M059J (cell line): ENCODE measurements around the gene METTL1. TPM values are rescaled to one million over a fixed set of nuclear protein-coding genes. Genes with fewer than 3 reads are reported as not detected.

Source experiments
- DNase-seq: peaks from one replicate; pipeline ENCODE4 v3.0.0-alpha.2; 2012; ENCODE audit warnings: low read depth
- total RNA-seq: library from RNA; depleted of rRNA; stranded (reverse); fragments of >200 nt; shearing (Covaris generic); gene quantifications from 2 replicates; pipeline ENCODE4 v1.2.3, GENCODE V29; 2014

METTL1 gene
- total RNA-seq, 1 experiment from 2014 or later = 8.4 TPM

DNA sequence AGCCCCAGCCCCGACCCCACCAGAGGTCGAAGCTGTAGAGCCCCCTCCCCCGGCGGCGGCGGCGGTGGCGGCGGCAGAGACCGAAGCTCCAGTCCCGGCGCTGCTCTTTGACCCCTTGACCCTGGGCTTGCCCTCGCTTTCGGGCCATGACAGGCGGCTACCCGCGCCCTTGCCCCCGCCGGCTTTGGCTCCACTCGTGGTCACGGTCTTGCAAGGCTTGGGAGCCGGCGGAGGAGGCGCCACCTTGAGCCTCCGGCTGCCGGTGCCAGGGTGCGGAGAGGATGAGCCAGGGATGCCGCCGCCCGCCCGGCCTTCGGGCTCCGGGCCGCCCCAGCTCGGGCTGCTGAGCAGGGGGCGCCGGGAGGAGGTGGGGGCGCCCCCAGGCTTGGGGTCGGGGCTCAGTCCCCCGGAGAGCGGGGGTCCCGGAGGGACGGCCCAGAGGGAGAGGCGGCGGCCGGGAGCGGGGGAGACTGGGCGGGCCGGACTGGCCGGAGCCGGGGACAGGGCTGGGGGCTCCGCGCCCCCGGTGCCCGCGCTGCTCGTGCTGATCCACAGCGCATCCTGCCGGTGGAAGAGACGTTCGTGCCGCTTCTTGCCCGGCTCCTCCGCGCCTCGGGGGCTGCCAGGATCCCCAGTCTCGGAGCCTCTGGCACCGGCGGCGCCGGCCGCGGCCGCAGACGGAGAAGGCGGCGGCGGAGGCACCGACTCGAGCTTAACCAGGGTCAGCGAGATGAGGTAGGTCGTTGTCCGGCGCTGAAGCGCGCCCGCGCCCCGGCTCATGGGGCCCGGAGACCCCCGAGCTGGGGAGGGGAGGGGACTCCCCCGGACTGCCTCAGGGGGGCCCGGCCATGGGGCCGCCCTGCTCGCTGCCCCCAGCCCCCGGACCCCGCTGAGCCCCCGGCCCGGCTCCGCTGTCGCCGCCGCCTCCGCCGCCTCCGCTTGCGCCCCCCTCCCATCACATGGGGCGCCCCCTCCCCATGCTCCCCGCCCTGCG lies 34.1 kb downstream of the METTL1 start:
- DNase-seq = peak; percentile 40

DNA sequence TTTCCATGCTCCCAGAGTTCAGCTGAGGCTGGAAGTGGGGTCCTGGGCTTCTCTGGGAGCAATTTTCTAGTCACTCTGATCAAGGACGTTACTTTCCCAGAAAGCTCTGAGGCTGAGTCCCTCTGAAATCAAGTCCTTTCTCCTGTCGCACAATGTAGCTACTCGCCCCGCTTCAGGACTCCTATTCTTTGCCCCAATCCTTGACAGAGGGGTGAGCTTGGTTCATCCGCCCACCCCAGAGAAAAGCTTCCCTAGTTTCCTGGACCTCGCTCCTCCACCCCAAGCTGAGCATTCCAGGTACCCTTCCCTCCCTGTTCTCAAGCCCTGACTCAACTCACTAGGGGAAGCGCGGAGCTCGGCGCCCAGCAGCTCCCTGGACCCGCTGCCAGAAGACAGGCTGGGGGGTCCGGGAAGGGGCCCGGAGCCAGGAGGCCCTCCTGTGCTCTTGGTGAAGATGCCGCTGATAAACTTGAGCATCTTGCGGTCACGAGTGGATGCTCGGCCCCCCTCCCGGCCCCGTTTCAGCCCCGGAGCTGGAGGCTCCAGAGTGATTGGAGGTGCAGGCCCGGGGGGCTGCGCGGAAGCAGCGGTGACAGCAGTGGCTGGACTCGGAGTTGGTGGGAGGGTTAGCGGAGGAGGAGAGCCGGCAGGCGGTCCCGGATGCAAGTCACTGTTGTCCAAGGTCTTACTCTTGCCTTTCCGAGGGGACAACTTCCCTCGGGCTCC lies 35.0 kb downstream of the METTL1 start:
- no peak for DNase-seq

DNA sequence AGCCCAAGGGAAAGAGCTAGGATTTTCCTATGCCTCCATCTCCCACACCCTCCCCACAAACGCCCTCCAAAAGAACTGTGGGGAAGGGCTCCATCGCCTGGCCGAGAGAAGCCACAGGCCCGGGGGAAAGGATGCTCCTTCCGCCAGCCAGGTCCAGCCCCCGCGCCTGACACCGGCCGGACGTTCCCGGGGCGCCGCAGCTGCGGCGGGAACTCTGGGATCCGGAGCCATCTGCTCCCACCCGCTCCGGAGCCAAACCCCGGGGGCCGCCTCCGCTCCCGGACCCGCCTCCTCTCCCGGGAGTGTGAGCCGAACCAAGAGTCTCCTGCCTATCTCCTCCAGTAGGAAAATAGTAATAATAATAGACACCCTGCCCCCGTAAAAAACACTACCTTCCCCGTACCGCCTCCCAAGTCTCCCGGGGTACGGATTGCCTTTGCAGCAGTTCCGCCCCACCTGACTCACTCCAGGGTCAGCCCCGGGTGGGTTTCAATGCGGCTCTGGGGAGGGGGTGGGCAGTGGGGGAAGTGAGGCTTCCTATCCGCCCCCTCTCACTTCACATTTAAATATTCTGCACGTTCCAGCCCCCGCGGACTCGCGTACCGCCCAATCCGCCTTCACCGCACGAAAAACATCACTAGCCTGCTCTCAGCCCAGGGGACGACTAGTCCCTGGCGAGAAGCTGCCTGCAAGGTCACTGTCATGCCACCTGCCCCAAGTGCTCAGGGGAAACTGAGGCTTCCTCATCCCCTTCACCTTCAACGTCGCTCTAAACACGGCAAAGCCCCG lies 35.8 kb downstream of the METTL1 start:
- DNase-seq = peak; percentile 51

DNA sequence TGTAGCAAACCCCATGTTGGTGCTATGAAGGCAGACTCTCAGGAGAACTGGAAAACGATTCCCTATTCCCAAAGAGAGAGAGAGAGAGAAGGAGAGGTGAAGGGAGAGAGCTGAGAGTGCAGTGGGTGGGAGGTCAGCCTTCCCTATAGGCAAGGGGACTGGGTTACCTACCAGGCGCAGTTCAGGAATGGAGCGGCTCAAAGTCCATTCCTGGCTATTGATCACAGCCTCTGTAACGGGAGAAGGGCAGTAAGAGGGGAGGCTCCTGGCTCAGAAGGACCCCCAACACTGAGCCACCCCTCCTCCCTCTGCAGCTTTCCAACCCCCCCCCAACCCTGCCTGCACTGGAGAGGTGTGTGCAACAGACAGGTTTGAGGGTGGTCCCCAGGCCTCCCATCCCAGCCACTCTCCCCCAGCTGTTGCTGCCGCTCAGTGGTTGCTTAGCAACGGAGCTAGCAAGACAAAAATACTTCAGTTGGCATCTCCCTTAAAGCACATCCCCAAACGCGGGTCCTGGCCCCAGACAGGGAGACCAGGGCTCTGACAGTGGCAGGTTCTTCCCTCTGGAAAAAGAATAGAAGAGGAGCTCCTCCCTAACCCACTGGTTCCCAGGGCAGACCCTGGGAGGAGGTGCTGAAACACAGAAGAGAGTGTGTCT lies 36.6 kb downstream of the METTL1 start:
- DNase-seq = peak; percentile 39

DNA sequence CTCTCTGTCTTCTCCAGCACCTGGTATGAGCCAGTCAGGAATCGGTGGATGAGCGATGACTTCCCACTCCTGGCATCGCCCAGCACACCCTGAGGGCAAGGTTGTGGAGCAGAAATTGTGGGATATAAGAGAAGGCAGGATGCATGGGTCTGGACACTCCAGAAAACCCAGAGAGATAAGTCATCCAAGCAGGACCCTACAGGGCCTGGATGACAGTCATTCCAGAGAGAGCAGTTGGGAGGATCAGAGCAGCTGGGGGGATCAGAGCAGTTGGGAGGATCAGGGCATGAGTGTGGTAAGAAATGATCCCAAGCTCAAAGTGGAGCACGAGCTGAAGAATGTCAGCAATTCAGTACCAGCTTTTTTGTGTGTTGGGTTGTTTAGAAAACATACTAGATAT lies 37.3 kb downstream of the METTL1 start:
- DNase-seq = peak; percentile 36

DNA sequence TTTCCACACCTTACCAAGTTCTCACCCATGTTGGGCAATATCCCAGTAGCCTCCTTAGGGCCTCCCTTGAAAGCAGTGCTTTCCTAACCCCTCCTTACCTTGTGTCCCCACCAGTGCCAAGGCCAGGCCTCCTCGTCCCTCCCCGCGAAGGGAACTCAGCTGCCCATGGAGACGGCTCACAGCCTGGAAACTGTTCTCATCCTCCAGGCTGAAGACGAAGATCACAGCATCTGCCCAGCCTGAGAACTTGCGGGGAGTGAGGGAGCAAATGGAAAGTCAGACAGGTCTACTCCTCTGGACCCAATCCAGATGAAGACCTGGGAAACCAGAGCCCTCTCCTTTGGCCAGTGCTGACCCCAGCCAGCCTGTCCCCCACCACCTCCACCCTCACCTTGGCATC lies 38.0 kb downstream of the METTL1 start:
- DNase-seq = no peak

DNA sequence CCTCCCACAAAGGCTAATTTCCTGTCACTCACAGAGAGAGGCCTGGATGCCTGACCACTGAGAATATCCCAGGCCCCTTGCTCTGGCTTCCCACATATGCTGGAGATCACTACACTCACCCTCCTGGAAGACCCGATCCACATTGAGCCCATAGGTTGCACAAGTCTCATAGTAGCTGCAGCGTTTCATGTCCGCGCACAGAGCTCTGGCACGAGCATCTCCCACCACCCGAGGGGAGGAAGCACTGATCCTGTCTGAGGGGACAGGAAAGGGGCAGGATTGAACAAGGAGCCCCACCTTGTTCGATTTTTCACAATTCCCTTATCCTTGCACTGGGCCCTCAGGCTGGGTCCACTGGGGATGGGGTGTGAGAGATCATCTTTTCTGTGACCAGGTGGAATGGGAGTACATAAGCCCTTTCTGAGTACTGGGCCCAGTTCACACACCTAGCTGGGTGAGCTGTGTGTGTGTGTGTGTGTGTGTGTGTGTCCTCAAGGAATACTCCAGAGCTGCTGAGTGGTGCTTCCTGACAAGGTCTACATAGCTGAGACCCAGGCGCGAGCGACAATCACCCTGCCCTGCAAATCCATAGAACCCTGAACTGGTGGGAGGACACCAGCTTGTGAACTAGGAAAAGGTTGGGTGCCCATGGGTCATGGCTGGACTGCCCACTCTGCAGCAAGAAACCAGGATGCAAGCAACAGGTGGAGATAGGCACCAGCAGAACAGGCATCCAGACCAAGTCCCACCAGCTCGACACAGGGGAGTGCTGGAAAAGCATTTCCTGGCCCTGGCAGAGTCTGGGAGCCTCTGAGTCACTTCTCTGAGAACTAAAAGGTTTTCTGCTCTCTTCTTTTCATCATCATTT lies 38.9 kb downstream of the METTL1 start:
- no peak for DNase-seq

DNA sequence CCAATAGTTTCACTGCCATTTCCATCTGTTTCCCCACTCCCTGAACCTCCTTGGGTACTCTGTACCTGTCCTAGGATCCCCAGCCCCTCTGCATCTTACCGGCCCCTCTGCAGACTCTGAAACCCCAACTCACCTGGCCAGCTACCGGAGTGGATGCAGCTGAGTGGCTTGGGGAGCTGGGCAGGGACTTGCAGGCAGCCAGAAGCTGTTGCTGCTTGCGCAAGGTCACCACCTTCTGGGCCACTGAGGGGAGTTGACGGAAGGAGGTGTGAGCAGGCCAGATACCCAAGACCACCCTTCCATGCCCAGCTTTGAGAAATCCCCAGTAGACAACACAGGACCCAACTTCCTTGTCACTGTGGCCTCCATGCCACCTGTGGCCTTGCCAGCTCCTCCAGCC lies 39.6 kb downstream of the METTL1 start:
- DNase-seq = no peak

DNA sequence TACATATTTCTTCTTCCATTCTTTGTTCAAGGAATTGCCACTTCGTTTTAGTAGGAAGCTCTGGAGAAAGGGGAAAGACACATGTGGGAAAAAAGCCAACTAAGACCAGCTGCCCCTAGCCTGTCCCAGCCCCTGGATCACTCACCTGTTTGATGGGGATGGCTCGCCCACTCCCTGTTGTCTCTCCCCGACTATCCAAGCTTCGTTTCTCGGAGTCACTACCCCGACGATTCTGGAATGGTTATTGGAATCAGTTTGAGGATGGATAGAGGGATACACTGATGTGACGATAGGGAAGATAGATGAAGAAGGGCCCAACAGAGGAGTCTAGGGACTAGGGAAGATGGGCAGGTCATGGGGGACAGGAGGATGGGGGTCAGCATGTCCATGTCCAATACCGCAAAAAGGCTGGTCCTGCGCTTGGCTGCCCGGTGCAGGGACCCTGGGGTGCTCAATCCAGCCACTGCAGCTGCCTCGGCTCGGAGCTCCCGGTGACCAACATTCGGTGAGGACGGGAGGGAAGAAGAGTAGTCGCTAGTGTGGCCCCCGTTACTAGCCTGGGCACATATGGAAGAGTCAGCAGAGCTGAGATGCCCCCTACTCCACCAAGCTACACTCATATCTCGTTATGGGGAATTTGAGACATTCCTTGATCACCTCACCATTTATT lies 40.4 kb downstream of the METTL1 start:
- DNase-seq = no peak

DNA sequence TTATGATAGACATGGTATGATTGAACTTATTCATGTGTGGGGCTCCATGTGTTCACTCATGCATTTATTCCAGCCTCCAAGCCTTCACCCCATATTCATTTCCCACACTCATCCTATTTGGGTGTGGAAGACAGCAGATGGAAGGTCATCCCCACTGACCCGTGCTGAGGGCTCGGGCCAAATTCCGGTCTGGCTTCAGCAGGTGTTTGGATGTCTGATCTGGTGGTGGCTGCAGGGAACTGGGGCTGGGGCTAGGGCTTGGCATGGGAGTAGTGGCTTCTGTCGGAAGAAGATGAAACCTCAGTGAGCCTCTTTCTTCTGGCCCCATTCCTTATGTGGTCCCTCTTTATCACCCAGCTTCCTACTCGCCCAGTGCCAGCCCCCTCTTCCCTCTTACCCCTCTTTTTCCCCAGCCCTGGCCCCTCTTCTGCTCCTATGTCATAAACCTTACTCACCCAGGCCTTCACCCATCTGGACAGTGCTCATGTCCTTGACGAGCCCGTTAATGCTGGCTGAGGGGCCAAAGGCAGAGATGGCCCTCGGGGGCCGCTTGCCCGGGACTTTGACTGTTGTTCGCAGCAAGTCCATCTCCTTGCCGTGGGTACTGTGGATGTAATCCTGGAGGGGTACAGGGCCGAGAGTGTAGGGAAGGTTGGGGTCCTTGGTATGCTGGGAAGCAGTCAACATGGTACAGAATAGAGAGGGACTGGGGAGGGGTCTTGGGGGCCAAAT lies 41.4 kb downstream of the METTL1 start:
- DNase-seq = no peak

DNA sequence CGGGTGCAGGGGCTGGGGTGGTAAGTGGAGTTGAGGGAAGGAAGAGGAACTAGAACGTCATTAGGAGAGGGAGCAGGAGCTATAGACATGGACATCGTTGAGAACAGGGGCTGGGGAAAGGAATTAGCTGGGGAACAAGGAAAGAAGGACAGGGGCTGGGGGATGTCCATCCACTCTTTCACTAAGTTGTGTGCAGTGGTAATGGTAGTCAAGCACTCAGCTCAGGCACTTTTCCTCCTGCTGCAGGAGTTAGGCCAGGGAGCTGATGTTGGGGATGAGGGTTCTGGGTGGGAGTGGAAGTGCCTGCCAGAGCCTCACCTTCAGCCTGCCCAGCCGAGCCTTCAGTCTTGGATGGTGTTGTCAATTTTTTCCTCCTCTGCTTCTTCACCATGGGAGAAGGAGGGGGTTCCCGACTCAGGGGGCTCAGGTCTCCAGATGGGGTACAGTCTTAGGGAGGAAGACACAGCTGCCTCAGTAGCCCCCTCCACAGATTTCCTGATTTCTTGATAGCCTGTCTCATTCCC lies 42.5 kb downstream of the METTL1 start:
- DNase-seq = no peak

DNA sequence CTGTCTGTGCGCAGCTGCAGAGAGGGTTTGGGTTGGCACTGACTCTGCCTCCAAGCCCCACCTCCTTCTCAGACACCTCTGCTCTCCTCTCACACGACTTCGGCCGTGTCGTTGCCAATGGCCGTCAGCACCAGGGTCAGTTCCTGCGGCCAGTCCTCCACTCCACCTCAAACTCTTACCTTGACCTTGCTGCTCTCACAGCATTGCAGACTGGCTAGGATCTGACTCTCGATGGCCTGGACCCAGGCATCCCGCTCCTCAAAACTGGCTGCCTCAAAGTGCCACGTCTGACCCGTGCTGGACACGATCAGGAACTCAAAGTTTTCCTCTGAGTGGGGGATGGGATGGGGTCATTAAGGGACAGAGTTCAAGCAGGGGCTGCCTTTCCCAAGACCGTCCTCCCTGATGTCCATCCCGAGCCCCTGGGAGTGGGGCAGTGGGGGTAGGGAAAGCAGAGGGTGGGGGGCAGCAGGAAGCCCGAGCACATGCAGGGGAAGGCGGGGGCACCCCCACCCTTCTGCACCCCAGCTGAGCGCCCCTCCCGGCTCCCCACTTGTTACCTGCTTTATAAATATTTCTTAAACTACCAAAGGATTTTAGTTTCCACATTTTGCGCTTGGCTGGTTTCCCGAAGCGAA lies 44.0 kb downstream of the METTL1 start:
- DNase-seq = no peak

DNA sequence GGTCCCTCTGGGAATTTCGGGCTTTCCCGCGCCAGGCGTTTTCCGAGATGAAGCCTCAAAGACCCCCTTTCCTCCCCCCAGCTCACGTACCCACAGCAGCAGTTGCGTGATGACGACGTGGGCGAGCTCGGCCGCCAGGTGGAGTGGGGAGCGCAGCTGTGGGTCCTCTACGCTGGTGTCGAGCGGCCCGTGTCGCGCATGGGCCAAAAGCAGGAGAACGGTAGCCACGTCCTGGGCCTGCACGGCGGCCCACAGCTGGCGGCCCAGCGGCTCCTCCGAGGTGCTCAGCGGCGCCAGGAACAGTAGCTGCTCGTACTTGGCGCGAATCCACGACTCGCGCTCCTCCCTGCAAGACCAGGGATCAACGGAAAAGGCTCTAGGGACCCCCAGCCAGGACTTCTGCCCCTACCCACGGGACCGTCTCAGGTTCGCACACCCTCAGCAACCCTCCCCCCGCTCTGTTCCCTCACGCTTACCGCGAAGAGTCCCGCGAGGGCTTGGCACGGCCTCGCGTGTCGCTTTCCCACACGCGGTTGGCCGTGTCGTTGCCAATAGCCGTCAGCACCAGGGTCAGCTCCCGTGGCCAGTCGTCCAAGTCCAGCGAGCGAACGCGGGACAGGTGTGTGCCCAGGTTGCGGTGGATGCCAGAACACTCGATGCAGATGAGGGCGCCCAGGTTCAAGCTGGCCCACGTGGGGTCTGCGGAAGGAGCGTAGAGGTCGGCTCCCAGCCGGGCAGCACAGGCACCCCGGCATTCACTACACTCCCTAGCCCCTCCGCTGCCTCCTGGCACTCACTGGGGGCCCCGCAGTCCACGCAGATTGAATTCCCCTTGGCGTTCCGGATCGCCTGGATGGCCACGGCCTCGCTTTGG lies 44.8 kb downstream of the METTL1 start:
- DNase-seq = no peak

DNA sequence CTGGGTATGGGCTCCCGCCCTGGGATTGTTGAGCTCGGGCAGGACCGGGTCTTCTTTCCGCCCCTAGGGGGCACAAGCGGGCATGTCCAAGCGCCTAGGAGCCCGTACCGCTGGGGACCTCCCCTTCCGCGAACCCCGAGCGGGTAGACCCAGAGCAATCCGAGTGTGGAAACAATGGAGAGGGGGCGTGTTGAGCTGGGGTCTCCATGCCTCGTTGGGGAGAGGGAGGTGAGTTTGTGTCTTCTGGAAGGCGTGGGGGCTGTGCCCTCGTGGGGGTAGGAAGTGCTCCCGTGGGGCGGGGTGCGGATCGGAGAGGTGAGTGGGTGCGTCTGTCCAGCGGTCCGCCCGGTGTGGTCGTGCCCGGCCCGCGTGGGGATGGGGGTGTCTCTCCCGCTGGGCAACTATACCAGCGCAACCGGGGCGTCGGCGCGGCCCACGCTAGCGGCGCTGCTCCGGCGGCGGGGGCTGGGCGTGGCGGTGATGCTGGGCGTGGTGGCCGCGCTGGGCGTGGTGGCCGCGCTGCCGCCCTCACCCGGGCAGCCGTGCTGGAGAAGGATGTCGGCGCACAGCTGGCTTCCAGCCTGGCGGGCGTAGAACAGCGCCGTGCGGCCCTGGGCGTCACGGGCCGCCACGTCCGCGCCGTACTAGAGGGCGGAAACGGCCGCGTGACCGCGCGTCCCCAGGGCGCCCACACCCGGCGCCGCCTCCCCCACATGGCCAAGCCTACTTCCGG lies 45.6 kb downstream of the METTL1 start:
- peak; percentile 80 for DNase-seq

DNA sequence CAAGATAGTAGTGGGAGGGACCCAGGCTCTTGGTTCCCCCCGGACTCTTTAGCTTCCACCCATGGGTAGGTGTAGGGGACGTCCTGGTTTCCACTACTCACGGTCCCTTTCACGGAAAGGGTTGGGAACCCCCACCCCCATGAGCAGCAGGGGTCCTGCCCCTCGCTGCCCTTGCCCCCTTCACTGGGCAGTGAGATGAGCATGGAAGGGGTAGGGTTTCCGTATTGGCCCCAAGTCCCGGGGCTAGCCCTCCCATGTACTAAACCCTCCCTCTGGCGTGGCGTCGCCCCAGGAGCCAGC lies 46.1 kb downstream of the METTL1 start:
- no peak for DNase-seq

DNA sequence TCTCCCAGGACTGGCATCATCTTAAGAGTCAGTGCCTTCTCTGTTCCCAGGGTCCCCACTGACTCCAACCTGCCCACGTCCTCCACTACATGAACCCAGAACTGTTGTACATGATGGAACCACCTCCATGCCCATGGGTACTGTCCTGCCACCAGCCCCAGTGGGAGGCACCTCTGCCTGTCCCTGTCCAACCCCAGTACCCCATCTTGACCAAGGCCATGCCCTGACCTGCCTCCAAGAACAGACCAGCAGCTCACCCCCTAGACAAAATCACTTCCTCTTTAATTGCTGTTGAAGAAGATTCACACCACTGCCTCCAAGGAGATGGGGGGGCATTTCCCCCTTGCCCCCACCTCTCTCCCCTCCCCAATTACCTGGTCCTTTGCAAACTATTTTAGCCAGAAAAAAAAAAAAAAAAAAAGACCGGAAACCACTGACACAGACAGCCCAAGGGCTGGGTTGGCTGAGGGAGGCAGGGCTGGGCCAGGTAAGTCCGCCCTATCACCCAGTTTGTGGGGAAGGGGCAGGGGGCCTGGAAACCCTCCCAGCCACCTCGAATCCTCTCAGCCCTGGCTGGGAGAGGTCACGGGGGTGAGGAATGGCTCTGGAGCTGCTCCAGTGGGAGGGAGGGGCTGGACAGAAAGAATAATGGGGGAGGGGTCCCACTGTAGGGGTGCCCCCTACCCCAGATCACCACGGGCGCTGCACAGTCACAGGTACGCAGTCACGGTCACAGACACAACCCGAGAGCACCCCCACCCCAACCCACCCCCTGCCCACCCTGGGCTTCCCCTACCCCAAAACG lies 46.8 kb downstream of the METTL1 start:
- no peak for DNase-seq
